ENCODE results near the gene ZNF19.

GRCh38 chr16:71504901-71505300, 15.8 kb upstream of the ZNF19 start:
- TF ChIP-seq CTCF (IDR thresholded peaks at IDR 0.05; ENCODE audit: insufficient read depth, low read length, poor library complexity, severe bottlenecking) (no peak), EZH2phosphoT487 (conservative IDR thresholded peaks at IDR 0.05; ENCODE audit: low read length) (no peak)

All from SU-DHL-6 (cell line).